ENCODE data around the gene FCER2. TPM values are rescaled to one million over a fixed set of nuclear protein-coding genes. Genes with fewer than 3 reads are reported as not detected.
"Not testable (repeated sequence)": the region's sequence is repeated elsewhere in the genome, so short reads cannot be mapped to it uniquely, and the experiment has no call there.

FCER2 gene
- total RNA-seq, 1 donor from 2014 or later: 0.20 TPM

DNA sequence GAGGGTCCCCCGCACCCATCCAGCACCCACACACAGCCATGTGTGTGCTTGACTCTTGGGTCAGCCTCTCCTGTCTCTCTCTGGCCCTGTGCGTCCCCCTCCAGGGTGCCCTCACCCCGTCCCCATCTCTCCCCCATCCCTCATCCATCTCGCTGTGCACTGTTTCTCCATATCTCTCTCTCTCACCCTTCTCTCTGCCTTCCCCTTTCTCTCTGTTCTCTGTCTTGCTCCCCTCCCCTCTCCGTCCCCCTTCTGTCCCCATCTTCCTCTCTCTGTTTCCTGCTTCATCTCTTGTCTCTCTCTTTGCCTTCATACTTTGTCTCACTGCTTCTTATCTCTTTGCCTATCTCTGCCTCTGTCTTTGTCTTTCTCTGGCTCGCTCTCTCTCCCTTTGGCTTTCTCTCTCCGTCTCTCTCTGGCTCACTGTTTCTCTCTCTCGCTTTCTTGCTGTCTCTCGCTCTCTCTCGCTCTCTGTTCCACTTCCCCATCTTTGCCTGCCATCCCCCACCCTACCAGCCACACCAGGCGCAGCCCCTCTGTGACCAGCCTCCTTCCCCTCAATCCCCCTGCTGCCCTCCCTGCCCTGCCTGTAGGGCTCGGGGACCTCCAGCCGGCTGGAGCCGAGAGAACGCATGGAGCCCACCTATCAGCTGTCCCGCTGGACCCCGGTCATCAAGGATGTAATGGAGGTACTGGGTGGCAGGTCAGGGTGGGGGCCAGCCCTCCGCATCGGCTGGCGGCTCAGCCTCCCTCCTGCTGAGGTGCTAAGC is 56.1 kb downstream of the FCER2 start:
- ATAC-seq: no peak

GRCh38 chr19:7645163-7645562 is 56.8 kb downstream of the FCER2 start:
- no peak for ATAC-seq

DNA sequence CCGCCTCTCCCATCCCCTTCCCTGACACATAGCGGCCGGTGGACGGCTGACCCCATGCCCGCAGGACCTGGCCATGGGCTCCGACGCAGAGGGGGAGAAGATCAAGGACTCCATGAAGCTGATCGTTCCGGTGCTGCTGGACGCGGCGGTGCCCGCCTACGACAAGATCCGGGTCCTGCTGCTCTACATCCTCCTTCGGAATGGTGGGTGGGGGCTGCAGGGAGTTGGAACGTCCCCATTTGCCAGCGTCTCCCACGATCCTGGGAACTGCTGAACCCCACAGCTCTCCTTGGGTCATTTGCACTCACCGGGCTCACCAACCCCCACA is 57.4 kb downstream of the FCER2 start:
- no peak for ATAC-seq

DNA sequence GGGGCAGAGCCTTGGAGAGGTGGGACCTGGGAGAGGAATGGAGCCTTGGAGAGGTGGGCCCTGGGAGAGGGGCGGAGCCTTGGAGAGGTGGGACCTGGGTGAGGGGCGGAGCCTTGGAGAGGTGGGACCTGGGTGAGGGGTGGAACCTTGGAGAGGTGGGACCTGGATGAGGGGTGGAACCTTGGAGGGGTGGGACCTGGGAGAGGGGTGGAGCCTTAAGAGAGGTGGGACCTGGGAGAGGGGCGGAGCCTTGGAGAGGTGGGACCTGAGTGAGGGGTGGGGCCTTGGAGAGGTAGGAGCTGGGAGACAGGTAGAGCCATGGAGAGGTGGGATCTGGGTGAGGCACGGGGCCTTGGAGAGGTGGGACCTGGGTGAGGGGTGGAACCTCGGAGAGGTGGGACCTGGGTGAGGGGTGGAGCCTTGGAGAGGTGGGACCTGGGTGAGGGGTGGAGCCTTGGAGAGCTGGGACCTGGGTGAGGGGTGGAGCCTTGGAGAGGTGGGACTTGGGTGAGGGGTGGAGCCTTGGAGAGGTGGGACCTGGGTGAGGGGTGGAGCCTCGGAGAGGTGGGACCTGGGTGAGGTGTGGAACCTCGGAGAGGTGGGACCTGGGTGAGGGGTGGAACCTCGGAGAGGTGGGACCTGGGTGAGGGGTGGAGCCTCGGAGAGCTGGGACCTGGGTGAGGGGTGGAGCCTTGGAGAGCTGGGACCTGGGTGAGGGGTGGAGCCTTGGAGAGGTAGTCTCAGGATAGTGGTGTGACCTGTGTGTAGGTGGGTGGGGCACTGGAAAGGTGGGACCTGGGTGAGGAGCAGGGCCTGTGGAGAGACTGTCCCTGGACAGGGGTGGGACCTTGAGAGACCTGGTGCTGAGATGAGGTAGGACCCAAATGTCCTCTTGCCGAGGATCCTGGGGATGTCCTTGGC is 58.0 kb downstream of the FCER2 start:
- not testable (repeated sequence) for ATAC-seq

DNA sequence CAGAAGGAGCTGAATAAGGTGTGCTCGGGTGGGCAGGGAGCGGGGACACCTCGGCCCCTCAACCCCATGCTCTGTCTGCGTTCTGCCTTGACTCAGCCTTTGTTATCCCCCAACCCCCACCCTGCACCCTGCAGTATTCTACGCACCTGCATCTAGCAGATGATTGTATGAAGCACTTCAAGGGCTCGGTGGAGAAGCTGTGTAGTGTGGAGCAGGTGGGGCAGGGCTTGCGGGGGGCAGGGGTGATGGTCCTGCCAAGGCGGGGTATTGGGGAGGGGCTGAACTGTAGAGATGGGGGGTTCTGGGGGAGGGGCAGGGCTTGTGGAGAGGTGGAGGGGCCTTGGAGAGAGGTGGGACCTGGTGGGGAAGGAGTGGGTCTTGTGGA is 58.9 kb downstream of the FCER2 start:
- ATAC-seq: no peak

GRCh38 chr19:7642295-7643030 is 59.5 kb downstream of the FCER2 start:
- ATAC-seq: no peak

- ATAC-seq: no peak
Observed at GRCh38 chr19:7641290-7642276, 60.3 kb downstream of the FCER2 start.

GRCh38 chr19:7640803-7641202 is 61.1 kb downstream of the FCER2 start:
- no peak for ATAC-seq

DNA sequence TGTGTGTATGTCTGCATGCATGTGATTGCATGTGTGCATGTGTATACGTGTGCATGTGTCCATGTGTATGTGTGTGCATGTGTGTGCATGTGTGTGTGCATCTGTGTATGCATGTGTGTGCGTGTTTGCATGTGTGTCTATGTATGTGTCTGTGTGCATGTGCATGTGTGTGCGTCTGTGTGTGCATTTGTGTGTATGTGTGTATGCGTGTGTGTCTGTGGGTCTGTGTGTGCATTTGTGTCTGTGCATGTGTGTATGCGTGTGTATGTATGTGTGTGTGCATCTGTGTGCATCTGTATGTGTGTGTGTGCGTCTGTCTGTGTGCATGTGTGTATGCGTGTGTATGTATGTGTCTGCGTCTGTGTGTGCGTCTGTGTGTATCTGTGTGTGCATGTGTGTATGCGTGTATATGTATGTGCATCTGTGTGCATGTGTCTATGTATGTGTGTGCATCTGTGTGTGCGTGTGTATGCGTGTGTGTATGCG is 62.0 kb downstream of the FCER2 start:
- no peak for ATAC-seq

DNA sequence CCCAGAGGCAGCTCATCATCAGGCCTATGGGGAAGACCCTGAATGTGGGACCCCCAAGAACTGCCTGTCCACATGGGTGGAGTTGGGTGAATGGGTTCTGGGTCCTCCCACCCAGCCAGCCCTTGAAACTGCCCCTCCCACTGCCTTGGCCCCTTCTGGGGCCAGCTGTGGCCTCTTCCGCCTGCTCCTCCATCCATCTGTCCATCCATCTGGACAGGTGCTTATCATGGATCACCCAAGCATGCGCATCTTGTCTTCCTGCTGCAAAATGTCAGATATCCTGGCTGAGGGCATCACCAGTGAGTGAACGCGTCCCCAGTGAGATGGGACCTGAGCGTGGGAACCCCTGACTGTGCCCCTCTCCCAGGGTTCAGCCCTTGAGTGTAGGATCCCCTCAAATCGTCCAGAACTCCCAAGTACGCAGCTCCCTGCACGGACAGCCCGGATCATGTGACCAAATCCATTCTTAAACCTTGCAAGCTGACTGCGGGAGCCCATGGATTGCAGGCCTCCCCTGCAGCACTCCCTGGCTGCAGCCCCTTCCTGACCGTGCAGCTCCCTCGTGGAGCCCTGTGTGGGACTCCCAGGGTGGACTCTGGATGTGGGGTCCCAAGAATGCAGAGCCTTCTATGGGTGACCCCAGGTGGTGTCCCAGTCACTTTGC is 63.0 kb downstream of the FCER2 start:
- no peak for ATAC-seq

Other genes starting within 250 kb of the FCER2 start
- gene PEX11G, start 213.1 kb downstream of the FCER2 start, total RNA-seq: 4.8 TPM
- 11.2 TPM for gene ZNF358, start 186.0 kb downstream of the FCER2 start, total RNA-seq
- 9.2 TPM for gene MCOLN1, start 179.5 kb downstream of the FCER2 start, total RNA-seq
- 48.1 TPM for gene PNPLA6, start 166.4 kb downstream of the FCER2 start, total RNA-seq
- 21.2 TPM for gene CAMSAP3, start 106.3 kb downstream of the FCER2 start, total RNA-seq
- 17.9 TPM for gene XAB2, start 72.6 kb downstream of the FCER2 start, total RNA-seq
- 91.7 TPM for gene PET100, start 72.3 kb downstream of the FCER2 start, total RNA-seq
- not detected for gene PCP2, start 68.4 kb downstream of the FCER2 start, total RNA-seq
- 62.7 TPM for gene STXBP2, start 65.0 kb downstream of the FCER2 start, total RNA-seq
- gene RETN, start 33.1 kb downstream of the FCER2 start, total RNA-seq: not detected
- gene MCEMP1, start 25.0 kb downstream of the FCER2 start, total RNA-seq: 0.24 TPM
- 127 TPM for gene TRAPPC5, start 21.3 kb downstream of the FCER2 start, total RNA-seq
- not detected for gene CLEC4G, start 30.0 kb upstream of the FCER2 start, total RNA-seq
- gene CD209, start 45.4 kb upstream of the FCER2 start, total RNA-seq: 0.32 TPM
- gene CLEC4M, start 61.1 kb upstream of the FCER2 start, total RNA-seq: not detected
- gene EVI5L, start 128.1 kb upstream of the FCER2 start, total RNA-seq: 9.6 TPM
- gene PRR36, start 172.3 kb upstream of the FCER2 start, total RNA-seq: 0.04 TPM
- 11.6 TPM for gene LRRC8E, start 186.4 kb upstream of the FCER2 start, total RNA-seq
- gene MAP2K7, start 201.7 kb upstream of the FCER2 start, total RNA-seq: 15.4 TPM
- gene TGFBR3L, start 212.7 kb upstream of the FCER2 start, total RNA-seq: 0.72 TPM
- 7.9 TPM for gene SNAPC2, start 218.2 kb upstream of the FCER2 start, total RNA-seq
- gene CTXN1, start 224.0 kb upstream of the FCER2 start, total RNA-seq: not detected
- 43.8 TPM for gene TIMM44, start 241.5 kb upstream of the FCER2 start, total RNA-seq

Measured in esophagus mucosa (tissue), 1 donor.